HG03196 (cell line): ENCODE data around the gene PTMA.
"Not testable (repeated sequence)": the region's sequence is repeated elsewhere in the genome, so short reads cannot be mapped to it uniquely, and the experiment has no call there.

Experiments
- ATAC-seq: cut with Tn5 transposase; IDR thresholded peaks from one replicate; pipeline ENCODE4 v1.9.1; 2021; ENCODE audit not compliant: unreplicated experiment

PTMA gene

GRCh38 chr2:231707927-231708772 is at the start of gene PTMA:
TSS of gene PTMA (plus strand) at chr2:231708525. CDS start at chr2:231708707, 182 bp downstream.
- ATAC-seq, result peak; percentile 62

GRCh38 chr2:231660073-231660472 is 48.3 kb upstream of the PTMA start:
- not testable (repeated sequence) for ATAC-seq

GRCh38 chr2:231660860-231661259 is 47.5 kb upstream of the PTMA start:
- no peak for ATAC-seq

GRCh38 chr2:231661422-231662027 is 46.8 kb upstream of the PTMA start:
- no peak for ATAC-seq

GRCh38 chr2:231662028-231662810 is 46.1 kb upstream of the PTMA start:
- ATAC-seq, result peak; percentile 61

GRCh38 chr2:231662811-231663457 is 45.4 kb upstream of the PTMA start:
- ATAC-seq, result no peak

- ATAC-seq, result no peak
Measured at GRCh38 chr2:231663458-231664212, 44.7 kb upstream of the PTMA start.

GRCh38 chr2:231664727-231665126 is 43.6 kb upstream of the PTMA start:
- no peak for ATAC-seq

GRCh38 chr2:231665245-231666170 is 42.8 kb upstream of the PTMA start:
- no peak for ATAC-seq

- ATAC-seq, result peak; percentile 43
Measured at GRCh38 chr2:231666171-231667095, 41.9 kb upstream of the PTMA start.

GRCh38 chr2:231667096-231667427 is 41.3 kb upstream of the PTMA start:
- no peak for ATAC-seq

- ATAC-seq, result no peak
Measured at GRCh38 chr2:231667496-231667895, 40.8 kb upstream of the PTMA start.

GRCh38 chr2:231668981-231669380 is 39.3 kb upstream of the PTMA start:
- ATAC-seq, result no peak

- peak; percentile 39 for ATAC-seq
Measured at GRCh38 chr2:231671270-231672050, 36.9 kb upstream of the PTMA start.

GRCh38 chr2:231672617-231673347 is 35.5 kb upstream of the PTMA start:
- ATAC-seq, result peak; percentile 53

- no peak for ATAC-seq
Measured at GRCh38 chr2:231673348-231673770, 35.0 kb upstream of the PTMA start.
